OCI-LY1 (cell line): ENCODE data around the gene RFNG.

Experiments used
- H2AFZ ChIP-seq: fragments of 200-600 bp; sonication (generic), shearing (Covaris generic); 2 replicates; pipeline ENCODE4 v1.6.0; 2014; ENCODE audit warnings: antibody characterized with exemption, mild to moderate bottlenecking, low read length
- H3F3A ChIP-seq: fragments of 200-600 bp; sonication (generic), shearing (Covaris generic); 2 replicates; pipeline ENCODE4 v1.6.0; 2014; ENCODE audit warnings: mild to moderate bottlenecking, antibody characterized with exemption, low read length, moderate library complexity; ENCODE audit not compliant: insufficient read depth
- H3K27ac ChIP-seq: fragments of 200-600 bp; sonication (generic); 2 replicates; pipeline ENCODE4 v1.5.1; 2014; ENCODE audit warnings: low read length, mixed run types, mild to moderate bottlenecking, low read depth; ENCODE audit not compliant: poor library complexity, severe bottlenecking
- H3K27me3 ChIP-seq: fragments of 200-600 bp; sonication (generic); 2 replicates; pipeline ENCODE4 v1.6.0; 2014; ENCODE audit warnings: antibody characterized with exemption, mild to moderate bottlenecking, low read length, moderate library complexity; ENCODE audit not compliant: insufficient read depth
- H3K36me3 ChIP-seq: fragments of 200-600 bp; sonication (generic); 2 replicates; pipeline ENCODE4 v1.6.1; 2014; ENCODE audit warnings: mild to moderate bottlenecking, antibody characterized with exemption, low read length, moderate library complexity, mixed read lengths; ENCODE audit not compliant: insufficient read depth
- H3K4me1 ChIP-seq: fragments of 200-600 bp; sonication (generic); 2 replicates; pipeline ENCODE4 v1.5.1; 2014; ENCODE audit warnings: mild to moderate bottlenecking, low read length, moderate library complexity; ENCODE audit not compliant: insufficient read depth, severe bottlenecking
- H3K4me2 ChIP-seq: fragments of 200-600 bp; sonication (generic), shearing (Covaris generic); 2 replicates; pipeline ENCODE4 v1.6.1; 2014; ENCODE audit warnings: low read length
- H3K4me3 ChIP-seq: fragments of 200-600 bp; sonication (generic); 2 replicates; pipeline ENCODE4 v1.5.1; 2014; ENCODE audit warnings: low read length, low read depth, mild to moderate bottlenecking, mixed read lengths; ENCODE audit not compliant: poor library complexity, severe bottlenecking
- H3K79me2 ChIP-seq: fragments of 200-600 bp; shearing (Covaris generic); 2 replicates; pipeline ENCODE4 v1.6.1; 2016; ENCODE audit warnings: mixed run types, low read length, mixed read lengths; ENCODE audit not compliant: insufficient read depth
- H3K9ac ChIP-seq: fragments of 200-600 bp; sonication (generic), shearing (Covaris generic); 2 replicates; pipeline ENCODE4 v1.6.1; 2014; ENCODE audit warnings: mild to moderate bottlenecking, low read length, mixed read lengths
- H3K9me2 ChIP-seq: fragments of 200-600 bp; sonication (generic), shearing (Covaris generic); 2 replicates; pipeline ENCODE4 v1.6.1; 2014; ENCODE audit warnings: low read depth, mild to moderate bottlenecking, low read length, mixed read lengths
- H3K9me3 ChIP-seq: fragments of 200-600 bp; shearing (Covaris generic); 2 replicates; pipeline ENCODE4 v1.6.1; 2014; ENCODE audit warnings: low read length, mixed read lengths
- H4K20me1 ChIP-seq: fragments of 200-600 bp; sonication (generic), shearing (Covaris generic); 2 replicates; pipeline ENCODE4 v1.6.0; 2016; ENCODE audit warnings: mild to moderate bottlenecking, low read length; ENCODE audit not compliant: insufficient read depth
- CTCF ChIP-seq: fragments of 200-600 bp; sonication (generic), shearing (Covaris generic); IDR thresholded peaks from 2 replicates; pipeline ENCODE4 v1.5.1; 2017; ENCODE audit warnings: mild to moderate bottlenecking, antibody characterized with exemption, low read length, moderate library complexity, mixed read lengths
- EZH2 ChIP-seq: fragments of 200-600 bp; sonication (generic), shearing (Covaris generic); IDR thresholded peaks from 2 replicates; pipeline ENCODE4 v1.8.0; 2017; ENCODE audit warnings: borderline replicate concordance, mixed run types, mild to moderate bottlenecking, antibody characterized with exemption, low read length, moderate library complexity, mixed read lengths

Gene RFNG

DNA sequence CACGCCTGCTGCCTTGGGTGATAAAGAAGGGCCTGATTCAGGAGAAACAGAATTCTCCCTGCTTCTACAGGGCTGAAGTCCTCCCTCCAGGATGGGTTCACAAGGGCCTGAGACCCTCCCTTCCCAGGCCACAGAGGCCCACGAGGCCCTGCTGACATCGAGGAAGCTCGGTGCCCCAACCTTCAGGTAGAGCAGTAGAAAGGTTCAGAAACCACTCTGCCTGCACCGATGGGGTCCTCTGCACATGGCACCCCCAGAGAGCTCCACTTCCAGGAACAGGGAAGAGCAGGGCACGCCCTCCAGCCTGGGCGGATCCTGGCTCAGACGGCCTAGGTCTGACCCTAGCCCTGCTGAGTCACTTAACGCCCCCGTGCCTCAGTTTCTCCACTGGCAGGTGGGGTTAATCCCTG is 29.7 kb downstream of the RFNG start:
- Histone ChIP-seq H2AFZ (no peak overlapping the region), H3K4me2 (peak overlapping the region; percentile 100), H3K9me2 (no peaks in the 10 kb centered on the region), H3K4me3 (peak overlapping the region; percentile 92), H3K9me3 (no peaks in the 10 kb centered on the region), H3K79me2 (no peaks in the 10 kb centered on the region), H3K36me3 (peaks cover 12% of the 10 kb centered on the region; the same call in 1 of the 2 replicates), H4K20me1 (no peaks in the 10 kb centered on the region), H3K9ac (peak overlapping the region; percentile 88), H3K27me3 (no peaks in the 10 kb centered on the region), H3K27ac (peak overlapping the region; percentile 16), H3K4me1 (peaks cover 24% of the 10 kb centered on the region), H3F3A (no peaks in the 10 kb centered on the region)
- no peak for TF ChIP-seq CTCF
- no peak for TF ChIP-seq EZH2

- Histone ChIP-seq H3K4me3 (peak overlapping the region; percentile 92), H3K27me3 (no peaks in the 10 kb centered on the region), H3K9me2 (no peaks in the 10 kb centered on the region), H3K27ac (peak overlapping the region; percentile 16), H3F3A (no peaks in the 10 kb centered on the region), H4K20me1 (no peaks in the 10 kb centered on the region), H3K79me2 (no peaks in the 10 kb centered on the region), H3K9me3 (no peaks in the 10 kb centered on the region), H3K4me1 (peaks cover 24% of the 10 kb centered on the region), H3K4me2 (peak overlapping the region; percentile 100), H2AFZ (no peak overlapping the region), H3K9ac (peak overlapping the region; percentile 88), H3K36me3 (peaks cover 12% of the 10 kb centered on the region; the same call in 1 of the 2 replicates)
- TF ChIP-seq CTCF: peak; percentile 83
- no peak for TF ChIP-seq EZH2
These were observed 30.3 kb downstream of the RFNG start for GRCh38 chr17:82021107-82021899.

DNA sequence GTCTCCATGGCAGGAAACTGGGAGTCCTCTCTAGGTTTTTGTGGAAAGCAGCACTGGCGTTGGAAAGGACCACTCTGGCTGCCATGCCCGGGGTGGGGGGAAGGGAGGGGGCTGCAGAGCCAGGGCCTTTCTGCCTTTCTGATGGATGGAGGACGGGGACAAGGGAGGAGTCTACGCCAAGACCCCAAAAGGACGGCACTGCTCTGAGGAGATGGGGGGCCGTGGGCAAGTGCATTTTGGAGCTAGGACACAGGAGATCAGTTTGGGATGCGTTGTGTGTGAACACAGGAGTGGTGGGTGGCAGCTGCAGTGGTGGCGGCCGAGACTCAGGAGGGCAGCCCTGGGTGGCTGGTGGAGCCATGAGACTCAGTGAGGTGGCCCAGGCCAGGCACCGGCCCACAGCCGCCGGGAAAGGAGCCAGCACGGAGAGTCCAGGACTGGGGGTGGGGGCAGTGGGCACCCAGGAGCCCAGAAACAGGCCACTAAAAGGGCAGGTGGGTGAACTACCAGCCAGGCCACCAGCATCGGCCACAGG is 31.0 kb downstream of the RFNG start:
- Histone ChIP-seq H3K9me3 (no peaks in the 10 kb centered on the region), H3K36me3 (peaks cover 12% of the 10 kb centered on the region; the same call in 1 of the 2 replicates), H3K9me2 (no peaks in the 10 kb centered on the region), H3K27me3 (no peaks in the 10 kb centered on the region), H3K27ac (no peak overlapping the region), H3K9ac (peak overlapping the region; percentile 88; the same call in 1 of the 2 replicates), H3K4me2 (peak overlapping the region; percentile 100), H2AFZ (no peak overlapping the region), H3F3A (no peaks in the 10 kb centered on the region), H3K4me3 (peak overlapping the region; percentile 92), H3K79me2 (no peaks in the 10 kb centered on the region), H3K4me1 (peaks cover 24% of the 10 kb centered on the region), H4K20me1 (no peaks in the 10 kb centered on the region)
- TF ChIP-seq EZH2: no peak
